Measurements from ENCODE around the gene TULP3.
A peak's percentile ranks its signal among the peaks of the same experiment; 100 is the strongest.

Gene TULP3

GRCh38 chr12:2877953-2878732 is 12.5 kb upstream of the TULP3 start:
- DNase-seq = peak; percentile 78

GRCh38 chr12:2879853-2880252 is 10.8 kb upstream of the TULP3 start:
- no peak for DNase-seq

- no peak for DNase-seq
These were observed 5.9 kb upstream of the TULP3 start for GRCh38 chr12:2884810-2885209.

DNA sequence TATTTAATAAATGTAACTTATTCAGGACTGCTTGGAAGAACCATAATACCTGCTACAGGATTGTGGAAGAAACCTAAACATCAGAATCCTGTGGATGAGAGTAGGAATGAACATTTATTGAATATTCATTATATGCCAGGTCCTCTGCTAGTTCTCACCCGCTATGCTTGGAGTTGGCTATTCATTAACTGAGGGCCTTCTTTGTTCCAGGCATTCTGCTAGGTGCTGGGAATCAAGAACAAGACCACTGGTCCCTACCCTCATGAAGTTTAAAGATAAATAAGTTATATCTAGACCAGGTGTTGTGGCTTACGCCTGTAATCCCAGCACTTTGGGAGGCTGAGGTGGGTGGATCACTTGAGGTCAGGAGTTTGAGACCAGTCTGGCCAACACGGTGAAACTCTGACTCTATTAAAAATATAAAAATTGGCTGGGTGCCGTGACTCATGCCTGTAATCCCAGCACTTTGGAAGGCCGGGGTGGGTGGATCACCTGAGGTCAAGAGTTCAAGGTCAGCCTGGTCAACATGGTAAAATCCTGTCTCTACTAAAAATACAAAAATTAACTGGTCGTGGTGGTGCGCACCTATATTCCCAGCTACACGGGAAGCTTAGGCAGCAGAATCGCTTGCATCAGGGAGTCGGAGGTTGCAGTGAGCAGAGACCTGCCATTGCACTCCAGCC is 3.8 kb upstream of the TULP3 start:
- DNase-seq = no peak

DNA sequence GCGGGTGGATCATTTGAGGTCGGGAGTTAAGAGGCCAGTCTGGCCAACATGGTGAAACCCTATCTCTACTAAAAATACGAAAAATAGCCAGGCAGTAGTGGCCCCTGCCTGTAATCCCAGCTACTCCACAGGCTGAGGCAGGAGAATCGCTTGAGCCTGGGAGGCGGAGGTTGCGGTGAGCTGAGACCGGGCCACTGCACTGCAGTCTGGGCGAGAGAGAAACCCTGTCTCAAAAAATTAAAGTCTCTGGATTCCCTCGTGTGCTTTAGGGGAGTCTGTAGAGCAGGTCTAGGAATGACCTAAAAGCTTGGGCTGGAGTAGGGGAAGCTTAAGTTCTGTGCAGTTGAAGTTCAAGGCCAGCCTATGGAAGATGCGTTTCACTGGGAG is 697 bp upstream of the TULP3 start:
- DNase-seq = no peak

DNA sequence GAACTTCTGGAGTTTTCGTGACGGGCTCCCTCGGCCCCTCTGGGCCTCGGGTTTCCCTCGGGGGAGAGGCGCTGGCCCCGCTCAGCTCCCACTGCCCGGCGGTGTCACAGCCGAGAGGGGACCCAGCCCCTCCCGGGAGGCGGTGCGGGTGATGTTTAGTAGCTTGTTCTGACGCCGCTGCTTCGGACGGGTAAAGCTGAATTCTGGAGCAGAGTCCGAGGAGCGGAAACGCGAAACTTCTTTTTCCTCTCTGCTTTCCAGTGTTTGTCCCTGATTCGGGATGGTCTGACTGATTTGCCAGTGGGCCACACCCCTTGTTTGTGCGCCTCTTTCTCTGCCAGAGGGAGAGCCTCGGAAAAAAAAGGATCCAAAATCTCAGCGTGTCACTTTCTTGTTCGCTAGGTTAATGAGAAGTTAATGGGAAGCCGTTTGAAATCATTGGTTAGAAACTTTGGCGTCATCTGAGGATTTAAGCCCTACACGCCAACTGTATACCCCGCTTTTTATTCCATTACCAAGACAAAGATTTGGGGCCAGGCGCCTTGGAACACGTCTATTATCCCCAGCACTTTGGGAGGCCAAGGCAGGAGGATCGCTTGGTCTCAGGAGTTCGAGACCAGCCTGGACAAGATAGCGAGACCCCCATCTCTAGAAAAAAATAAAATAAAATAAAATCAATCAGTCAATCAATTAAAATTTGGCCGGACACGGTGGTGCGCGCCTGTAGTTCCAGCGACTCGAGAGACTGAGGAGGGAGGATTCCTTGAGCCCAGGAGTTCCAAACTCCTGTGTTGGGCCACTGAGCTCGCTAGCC is 756 bp downstream of the TULP3 start:
- DNase-seq = peak; percentile 69

- DNase-seq = no peak
These were observed 1.6 kb downstream of the TULP3 start for GRCh38 chr12:2892246-2892645.

GRCh38 chr12:2893007-2893406 is 2.3 kb downstream of the TULP3 start:
- no peak for DNase-seq

- no peak for DNase-seq
These were observed 4.4 kb downstream of the TULP3 start for GRCh38 chr12:2895051-2895451.

- DNase-seq = no peak
These were observed 4.8 kb downstream of the TULP3 start for GRCh38 chr12:2895511-2895910.

DNA sequence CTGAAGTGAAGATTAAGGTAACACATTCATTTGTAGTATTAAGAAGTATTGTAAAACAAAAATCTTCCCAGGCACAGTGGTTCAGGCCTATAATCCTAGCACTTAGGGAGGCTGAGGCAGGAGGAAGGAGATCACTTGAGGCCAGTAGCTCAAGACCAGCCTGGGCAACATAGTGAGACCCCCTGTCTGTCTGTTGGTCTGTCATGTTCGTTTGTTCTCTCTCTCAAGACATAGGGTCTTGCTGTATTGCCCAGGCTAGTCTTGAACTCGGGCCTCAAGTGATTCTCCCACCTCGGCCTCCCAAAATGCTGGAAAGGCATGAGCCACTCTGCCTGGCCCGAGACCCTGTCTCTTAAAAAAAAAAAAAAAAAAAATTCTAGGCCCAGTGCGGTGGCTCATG is 6.7 kb downstream of the TULP3 start:
- no peak for DNase-seq

DNA sequence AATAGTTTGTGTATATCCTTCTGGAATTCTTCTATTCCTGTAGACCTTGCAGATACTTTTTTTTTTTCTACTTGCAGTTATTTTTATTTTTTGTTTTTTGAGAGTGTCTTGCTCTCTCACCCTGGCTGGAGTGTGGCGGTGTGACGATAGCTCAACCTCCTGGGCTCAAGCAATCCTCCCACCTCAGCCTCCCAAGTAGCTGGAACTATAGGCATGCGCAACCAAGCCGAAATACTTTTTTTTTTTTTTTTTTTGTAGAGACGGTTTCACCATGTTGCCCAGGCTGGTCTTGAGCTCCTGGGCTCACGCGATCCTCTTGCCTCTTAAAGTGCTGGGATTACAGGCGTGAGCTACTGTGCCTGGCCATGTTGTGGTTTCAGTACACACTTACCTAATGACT is 10.0 kb downstream of the TULP3 start:
- DNase-seq = no peak

GRCh38 chr12:2902272-2902880 is 11.7 kb downstream of the TULP3 start:
- DNase-seq = no peak

GRCh38 chr12:2904260-2904659 is 13.6 kb downstream of the TULP3 start:
- DNase-seq = no peak

DNA sequence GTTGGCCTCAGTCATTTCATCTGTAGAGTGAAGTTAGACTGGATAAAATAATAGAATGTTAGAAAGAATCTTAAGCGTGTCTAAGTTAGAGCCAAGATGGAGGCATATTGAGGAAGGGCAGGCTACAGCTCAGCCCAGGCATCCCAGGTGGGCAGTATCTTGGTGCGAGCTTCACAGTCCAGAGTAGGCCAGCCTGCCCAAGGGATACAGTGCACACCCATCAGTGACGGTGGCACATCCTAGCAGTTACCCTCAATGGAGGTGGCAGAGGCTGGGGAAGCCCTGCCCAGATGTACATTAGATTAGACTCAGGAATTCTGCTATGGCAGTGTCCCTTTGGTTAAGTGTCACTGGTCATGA is 21.5 kb downstream of the TULP3 start:
- DNase-seq = no peak

- no peak for DNase-seq
These were observed 28.6 kb downstream of the TULP3 start for GRCh38 chr12:2919249-2919648.

GRCh38 chr12:2922329-2922728 is 31.6 kb downstream of the TULP3 start:
- DNase-seq = no peak

- DNase-seq = no peak
These were observed 32.4 kb downstream of the TULP3 start for GRCh38 chr12:2923057-2923456.

DNA sequence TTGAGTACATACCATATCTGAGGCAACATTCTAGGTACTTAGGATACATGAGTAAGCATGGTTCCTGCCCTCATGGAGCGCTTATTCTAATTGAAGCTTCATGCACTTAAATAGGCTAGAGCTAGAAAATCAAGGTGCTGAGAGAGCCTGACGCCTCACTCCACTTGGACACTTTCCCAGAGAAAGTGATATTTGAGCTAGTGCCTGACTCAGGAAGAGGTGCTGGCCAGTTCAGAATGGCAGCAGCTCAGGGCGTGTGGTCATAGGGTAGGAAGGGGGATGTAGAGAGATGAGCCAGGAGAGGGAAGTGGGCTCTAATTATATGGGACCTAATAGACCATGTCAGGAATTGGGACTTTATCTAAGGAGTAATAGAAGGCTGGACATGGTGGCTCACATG is 33.3 kb downstream of the TULP3 start:
- DNase-seq = no peak

DNA sequence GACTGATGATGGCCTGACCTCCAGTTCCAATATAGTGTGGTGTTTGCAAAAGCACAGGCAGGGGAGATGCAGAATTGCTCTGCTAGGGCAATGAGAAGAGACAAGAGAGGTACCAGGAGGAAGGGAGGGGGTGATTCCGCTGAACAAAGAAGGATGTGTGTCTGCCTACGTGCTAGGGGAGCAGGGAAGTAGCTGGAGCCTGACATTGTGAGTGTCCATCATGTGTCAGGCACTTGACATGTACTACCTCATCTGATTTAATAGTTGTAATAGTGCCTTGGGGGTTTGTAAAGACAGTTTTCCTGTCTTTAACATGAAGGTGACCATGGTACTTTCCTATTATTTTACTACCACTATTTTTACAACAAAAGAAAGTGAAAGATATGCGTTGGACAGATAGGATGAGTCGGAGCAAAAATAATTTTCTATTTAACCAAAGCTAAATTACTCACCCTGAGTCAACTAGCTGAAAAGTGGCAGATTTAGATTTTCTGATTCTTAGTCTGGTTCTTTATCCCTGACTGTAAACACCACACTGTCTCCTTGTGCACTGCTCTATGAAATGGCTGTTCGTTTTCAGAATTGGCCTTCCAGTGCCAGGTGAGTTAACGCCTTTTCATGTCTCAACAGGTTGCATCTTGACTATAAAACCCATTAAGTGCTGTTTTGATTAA is 34.8 kb downstream of the TULP3 start:
- DNase-seq = no peak

DNA sequence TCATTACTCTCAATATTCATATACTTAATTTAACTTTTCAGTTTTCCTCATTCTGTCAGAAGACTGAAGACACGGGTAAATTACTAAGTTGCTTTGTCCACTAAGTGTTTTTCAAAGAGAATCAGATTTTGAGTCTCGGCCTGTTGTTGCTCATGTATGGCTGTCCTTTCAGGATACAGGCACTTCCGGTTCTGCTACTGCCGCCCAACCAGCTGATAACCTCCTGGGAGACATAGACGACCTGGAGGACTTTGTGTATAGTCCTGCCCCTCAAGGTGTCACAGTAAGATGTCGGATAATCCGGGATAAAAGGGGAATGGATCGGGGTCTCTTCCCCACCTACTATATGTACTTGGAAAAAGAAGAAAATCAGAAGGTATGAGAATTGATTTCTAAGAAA is 40.2 kb downstream of the TULP3 start:
- no peak for DNase-seq

DNA sequence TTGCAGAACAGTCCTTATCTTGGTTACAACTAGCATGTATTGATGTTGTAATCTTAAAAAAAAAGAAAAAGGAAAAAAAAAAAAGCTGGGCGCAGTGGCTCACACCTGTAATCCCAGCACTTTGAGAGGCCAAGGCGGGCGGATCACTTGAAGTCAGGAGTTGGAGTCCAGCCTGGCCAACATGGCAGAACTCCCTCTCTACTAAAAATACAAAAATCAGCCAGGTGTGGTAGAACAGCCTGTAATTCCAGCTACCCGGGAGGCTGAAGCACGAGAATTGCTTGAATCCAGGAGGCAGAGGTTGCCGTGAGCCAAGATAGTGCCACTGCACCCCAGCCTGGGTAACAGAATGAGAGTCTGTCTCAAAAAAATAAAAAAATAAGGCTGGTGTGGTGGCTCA is 42.9 kb downstream of the TULP3 start:
- no peak for DNase-seq

- DNase-seq = no peak
These were observed 43.7 kb downstream of the TULP3 start for GRCh38 chr12:2934371-2934770.

Data from NCI-H82 (cell line).